Coronary artery (tissue), 2 donors: ENCODE results near the gene HDGFL3.

Experiments
- DNase-seq: peaks from one replicate; pipeline ENCODE4 v3.0.0-alpha.2; 2017; ENCODE audit warnings: low spot score
- H3K27ac ChIP-seq, 2 donors: fragments of 200-600 bp; sonication (generic); one replicate each; pipeline ENCODE4 v1.5.1; 2016 to 2019
- H3K4me3 ChIP-seq: fragments of 200-600 bp; sonication (generic); 2 replicates; pipeline ENCODE4 v1.5.1; 2016; ENCODE audit warnings: mild to moderate bottlenecking, moderate library complexity
- CTCF ChIP-seq: fragments of 200-600 bp; sonication (generic); IDR thresholded peaks from one replicate; pipeline ENCODE4 v1.5.1; 2019; ENCODE audit warnings: antibody characterized with exemption

Gene HDGFL3

DNA sequence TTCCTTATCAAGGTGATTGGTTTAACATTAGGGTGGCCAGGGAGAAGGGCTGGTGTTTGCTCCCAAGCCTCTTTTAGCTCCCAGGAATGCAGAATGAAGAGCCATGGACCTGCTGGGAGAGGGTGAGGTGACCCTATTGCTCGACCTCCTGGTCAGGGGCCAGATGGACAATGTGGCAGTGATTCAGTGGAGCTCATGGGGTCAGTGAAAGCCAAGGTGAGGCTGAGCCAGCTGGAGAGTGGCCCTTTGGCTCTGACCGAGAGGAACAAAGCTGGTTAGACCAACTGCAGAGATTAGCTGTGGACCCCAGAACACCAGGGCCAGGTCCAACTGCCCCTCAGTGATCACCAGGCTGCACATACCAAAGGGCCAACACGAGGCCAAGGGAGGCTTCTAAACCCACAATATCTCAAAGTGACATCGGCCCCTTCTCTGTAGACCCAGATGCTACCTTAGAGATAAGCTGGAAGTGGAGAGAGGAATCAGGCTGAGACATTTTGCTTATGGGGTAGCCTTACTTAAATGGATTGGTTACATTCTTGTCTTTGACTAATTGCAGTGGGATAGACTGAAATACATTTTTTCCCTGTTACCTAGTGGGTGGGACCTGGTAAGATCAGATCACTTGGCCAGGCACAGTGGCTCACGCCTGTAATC lies 124.8 kb downstream of the HDGFL3 start:
- no peak for DNase-seq
- no peak overlapping the region for H3K27ac ChIP-seq
- TF ChIP-seq CTCF = no peak
- H3K4me3 ChIP-seq = no peak overlapping the region

GRCh38 chr15:83081256-83082014 lies 126.2 kb downstream of the HDGFL3 start:
- no peak overlapping the region for H3K4me3 ChIP-seq
- DNase-seq = no peak
- no peak overlapping the region for H3K27ac ChIP-seq
- no peak for TF ChIP-seq CTCF

GRCh38 chr15:83078712-83079111 lies 128.9 kb downstream of the HDGFL3 start:
- DNase-seq = no peak
- H3K27ac ChIP-seq = no peak overlapping the region
- no peak overlapping the region for H3K4me3 ChIP-seq
- no peak for TF ChIP-seq CTCF
